HCT116 (cell line): ENCODE measurements around the gene MARCHF3. TPM values are rescaled to one million over a fixed set of nuclear protein-coding genes. Genes with fewer than 3 reads are reported as not detected.

ENCODE experiments used
- ATAC-seq: fragments of 200-7000 bp; cut with Tn5 transposase; 2 replicates; pipeline ENCODE4 v1.9.1; 2020; ENCODE audit warnings: mild to moderate bottlenecking, moderate library complexity
- BruUV-seq: library from RNA; stranded (reverse); fragments of 400-500 nt; replicated peaks from 2 replicates; lab custom pipeline; 2021; lab: Mats Ljungman, UMichigan
- CTCF ChIA-PET: fragments of 300-600 bp; sonication (Branson Sonifier 250); formaldehyde crosslinking; loops from one replicate; lab custom pipeline; 2021; ENCODE audit warnings: antibody characterized with exemption; lab: Charles Lee
- POLR2A ChIA-PET: fragments of 300-600, 350-600 bp; sonication (Branson Sonifier 250); formaldehyde crosslinking; loops from one replicate; lab custom pipeline; 2021; ENCODE audit warnings: antibody characterized with exemption; lab: Charles Lee
- RAD21 ChIA-PET, 2 experiments: fragments of 300-600 bp; sonication (Branson Sonifier 250); formaldehyde crosslinking; loops; one replicate each; lab custom pipeline; 2023; ENCODE audit warnings: low total read pairs in 2 of 2; ENCODE audit not compliant: uncharacterized antibody in 2 of 2, unreplicated experiment in 2 of 2, low non-redundant PET in 1 of 2; lab: Charles Lee
- DNase-seq: peaks from one replicate; pipeline ENCODE4 v3.0.0-alpha.2; 2010; ENCODE audit warnings: low read depth, low spot score
- H2AFZ ChIP-seq: fragments of 200-600 bp; shearing (Covaris generic), sonication (generic); 2 replicates; pipeline ENCODE4 v1.6.1; 2017; ENCODE audit warnings: low read depth, mixed run types, mixed read lengths, antibody characterized with exemption, low read length; ENCODE audit not compliant: poor library complexity, severe bottlenecking
- H3K27ac ChIP-seq: 2 replicates; pipeline ENCODE4 v1.5.1; 2012; ENCODE audit warnings: low read depth, low read length
- H3K27me3 ChIP-seq: fragments of 200-600 bp; sonication (generic); 2 replicates; pipeline ENCODE4 v1.6.1; 2016; ENCODE audit warnings: mixed run types, low read length, mixed read lengths; ENCODE audit not compliant: insufficient read depth
- H3K36me3 ChIP-seq, 2 experiments: fragments of 200-500 bp in 1 of 2; fragments of 200-600 bp in 1 of 2; sonication (Bioruptor generic) in 1 of 2; sonication (generic) in 1 of 2; 2 replicates each; pipeline versions ENCODE4 v1.5.1 to v1.6.1; 2014 to 2016; ENCODE audit warnings: low read length in 2 of 2, inconsistent platforms in 1 of 2, mixed read lengths in 1 of 2, mixed run types in 1 of 2; ENCODE audit not compliant: insufficient read depth in 2 of 2, control insufficient read depth in 1 of 2
- H3K4me1 ChIP-seq, 2 experiments: fragments of 200-600 bp in 1 of 2; sonication (generic) in 1 of 2; 2 replicates each; pipeline versions ENCODE4 v1.5.1 to v1.6.1; 2012 to 2017; ENCODE audit warnings: low read length in 2 of 2, inconsistent platforms in 1 of 2, mild to moderate bottlenecking in 1 of 2, mixed read lengths in 1 of 2, mixed run types in 1 of 2, moderate library complexity in 1 of 2; ENCODE audit not compliant: insufficient read depth in 2 of 2, control insufficient read depth in 1 of 2
- H3K4me2 ChIP-seq: fragments of 200-600 bp; sonication (generic); 2 replicates; pipeline ENCODE4 v1.6.1; 2017; ENCODE audit warnings: mixed run types, low read length, mixed read lengths
- H3K4me3 ChIP-seq, 2 experiments: fragments of 200-600 bp in 1 of 2; sonication (generic) in 1 of 2; replicated peaks in 1 of 2; 2 replicates each; pipeline ENCODE4 v1.5.1; 2011 to 2016; ENCODE audit warnings: low read length in 2 of 2, control low read depth in 1 of 2, low read depth in 1 of 2, mild to moderate bottlenecking in 1 of 2, mixed read lengths in 1 of 2, mixed run types in 1 of 2
- H3K79me2 ChIP-seq: fragments of 200-600 bp; sonication (generic); 2 replicates; pipeline ENCODE4 v1.6.1; 2017; ENCODE audit warnings: mild to moderate bottlenecking, mixed run types, low read length, moderate library complexity, mixed read lengths; ENCODE audit not compliant: insufficient read depth
- H3K9ac ChIP-seq: fragments of 200-600 bp; sonication (generic); 2 replicates; pipeline ENCODE4 v1.6.1; 2016; ENCODE audit warnings: low read length, mixed read lengths
- H3K9me2 ChIP-seq: fragments of 200-600 bp; sonication (generic), shearing (Covaris generic); 2 replicates; pipeline ENCODE4 v1.6.1; 2017; ENCODE audit warnings: mixed run types, mild to moderate bottlenecking, moderate library complexity; ENCODE audit not compliant: insufficient read depth
- H3K9me3 ChIP-seq, 2 experiments: fragments of 200-500 bp in 1 of 2; fragments of 200-600 bp in 1 of 2; sonication (Bioruptor generic) in 1 of 2; sonication (generic) in 1 of 2; 2 replicates each; pipeline ENCODE4 v1.6.1; 2014 to 2017; ENCODE audit warnings: low read length in 2 of 2, mixed read lengths in 2 of 2, inconsistent platforms in 1 of 2, low read depth in 1 of 2, mild to moderate bottlenecking in 1 of 2, mixed run types in 1 of 2, moderate library complexity in 1 of 2; ENCODE audit not compliant: control insufficient read depth in 1 of 2, insufficient read depth in 1 of 2
- H4K20me1 ChIP-seq: fragments of 200-600 bp; sonication (generic), shearing (Covaris generic); 2 replicates; pipeline ENCODE4 v1.6.1; 2017; ENCODE audit warnings: mixed run types, mild to moderate bottlenecking, moderate library complexity; ENCODE audit not compliant: insufficient read depth
- ATF3 ChIP-seq: IDR thresholded peaks from 2 replicates; pipeline ENCODE4 v1.6.1; 2012
- EGR1 ChIP-seq: IDR thresholded peaks from 2 replicates; pipeline ENCODE4 v1.6.1; 2012; ENCODE audit warnings: low read depth
- EZH2 ChIP-seq: fragments of 200-600 bp; sonication (generic); IDR thresholded peaks from 2 replicates; pipeline ENCODE4 v1.6.1; 2017; ENCODE audit warnings: antibody characterized with exemption, mixed run types
- EZH2phosphoT487 ChIP-seq: fragments of 200-600 bp; IDR thresholded peaks from 2 replicates; pipeline ENCODE4 v1.6.1; 2018; ENCODE audit warnings: antibody characterized with exemption, borderline replicate concordance
- FOSL1 ChIP-seq: IDR thresholded peaks from 2 replicates; pipeline ENCODE4 v1.6.1; 2012; ENCODE audit warnings: low read depth
- JUND ChIP-seq: IDR thresholded peaks from 2 replicates; pipeline ENCODE4 v1.6.1; 2012
- MAX ChIP-seq: IDR thresholded peaks from 2 replicates; pipeline ENCODE4 v1.6.1; 2012
- POLR2AphosphoS5 ChIP-seq: IDR thresholded peaks from 2 replicates; pipeline ENCODE4 v1.6.1; 2011; ENCODE audit warnings: mild to moderate bottlenecking, low read depth, low read length, moderate library complexity
- REST ChIP-seq: IDR thresholded peaks from 2 replicates; pipeline ENCODE4 v1.6.1; 2012; ENCODE audit warnings: low read depth
- SRF ChIP-seq: IDR thresholded peaks from 2 replicates; pipeline ENCODE4 v1.6.1; 2012; ENCODE audit warnings: low read depth
- TCF7L2 ChIP-seq: IDR thresholded peaks from 2 replicates; pipeline ENCODE4 v1.7.0; 2011; ENCODE audit warnings: borderline replicate concordance, inconsistent platforms; ENCODE audit not compliant: insufficient read depth, insufficient read length; ENCODE audit errors: extremely low read depth
- YY1 ChIP-seq: IDR thresholded peaks from 2 replicates; pipeline ENCODE4 v1.6.1; 2011; ENCODE audit warnings: low read length, low read depth, moderate library complexity, mild to moderate bottlenecking; ENCODE audit not compliant: insufficient replicate concordance; ENCODE audit errors: extremely low read depth
- ZBTB33 ChIP-seq: IDR thresholded peaks from 2 replicates; pipeline ENCODE4 v1.6.1; 2011; ENCODE audit warnings: mild to moderate bottlenecking, low read length, moderate library complexity; ENCODE audit not compliant: insufficient replicate concordance; ENCODE audit errors: extremely low read depth
- ZFX ChIP-seq: fragments of 450-650 bp; IDR thresholded peaks from 2 replicates; pipeline ENCODE4 v1.6.1; 2017
- ZNF274 ChIP-seq: fragments of 200-500 bp; sonication (Bioruptor generic); IDR thresholded peaks from 2 replicates; pipeline ENCODE4 v1.6.1; 2014; ENCODE audit warnings: mild to moderate bottlenecking, low read depth, low read length, inconsistent platforms
- intact Hi-C: fragments of 100-400 bp; cut with micrococcal nuclease; formaldehyde crosslinking; loops from 2 replicates; pipeline ENCODE4 v1.10.0; 2022
- total RNA-seq: library from RNA; stranded (reverse); gene quantifications from one replicate; pipeline ENCODE4 v1.2.1, GENCODE V29; 2021; ENCODE audit not compliant: unreplicated experiment

Gene MARCHF3
- total RNA-seq, 1 experiment from 2014 or later, result 2.3 TPM

- TF ChIP-seq REST, result no peak
- TF ChIP-seq ZFX, result no peak
- TF ChIP-seq ZBTB33, result no peak
- no peak for TF ChIP-seq EZH2
- no peak for TF ChIP-seq EGR1
- TF ChIP-seq ATF3, result no peak
Measured at GRCh38 chr5:127002390-127002789, 28.0 kb downstream of the MARCHF3 start (continued).

GRCh38 chr5:127001621-127002296 is 28.6 kb downstream of the MARCHF3 start:
- H4K20me1 ChIP-seq, result no peaks in the 10 kb centered on the region
- no peaks in the 10 kb centered on the region for H3K4me1 ChIP-seq
- H3K27me3 ChIP-seq, result no peaks in the 10 kb centered on the region
- no peak overlapping the region for H2AFZ ChIP-seq
- RAD21 ChIA-PET, result interaction anchor here in 1 of 2 experiments (0.7 kb wide), 1 partner anchor 28 kb away, joined by 3 read pairs; no protein-coding TSS in a partner anchor
- no peaks in the 10 kb centered on the region for H3K9me2 ChIP-seq
- no TSS peak for BruUV-seq
- no peaks in the 10 kb centered on the region for H3K9me3 ChIP-seq
- H3K4me2 ChIP-seq, result no peak overlapping the region
- intact Hi-C loops, result no loop called here
- no peak for ATAC-seq
- no peak overlapping the region for H3K27ac ChIP-seq
- no peak overlapping the region for H3K4me3 ChIP-seq
- no peaks in the 10 kb centered on the region for H3K36me3 ChIP-seq
- POLR2A ChIA-PET, result no interaction called here
- CTCF ChIA-PET, result no interaction called here
- no peak for TF ChIP-seq JUND
- no peak for TF ChIP-seq MAX
- TF ChIP-seq SRF, result no peak
- no peak for TF ChIP-seq ZNF274
- TF ChIP-seq TCF7L2, result no peak
- TF ChIP-seq YY1, result no peak
- no peak for TF ChIP-seq EZH2phosphoT487
- TF ChIP-seq FOSL1, result no peak
- no peak for TF ChIP-seq POLR2AphosphoS5
- TF ChIP-seq REST, result no peak
- H3K79me2 ChIP-seq, result no peaks in the 10 kb centered on the region
- no peak overlapping the region for H3K9ac ChIP-seq
- DNase-seq, result no peak
